SK-N-SH (cell line): ENCODE measurements around the gene BMPR1B.

ENCODE experiments used
- CTCF ChIP-seq: fragments of 200-600 bp; sonication (generic); IDR thresholded peaks from 2 replicates; pipeline ENCODE4 v1.6.1; 2017; ENCODE audit warnings: antibody characterized with exemption, mild to moderate bottlenecking, moderate library complexity
- EP300 ChIP-seq, 2 experiments: IDR thresholded peaks; 2 replicates each; pipeline versions ENCODE4 v1.4.0 to v1.6.1; 2012; ENCODE audit warnings: borderline replicate concordance in 1 of 2, low read depth in 1 of 2, low read length in 1 of 2
- EZH2phosphoT487 ChIP-seq: fragments of 200-600 bp; sonication (generic); IDR thresholded peaks from 2 replicates; pipeline ENCODE4 v1.6.1; 2017; ENCODE audit warnings: low read depth, mixed run types, mild to moderate bottlenecking, antibody characterized with exemption, moderate library complexity, borderline replicate concordance
- JUND ChIP-seq: IDR thresholded peaks from 2 replicates; pipeline ENCODE4 v1.4.0; 2012
- NFIC ChIP-seq: IDR thresholded peaks from 2 replicates; pipeline ENCODE4 v1.4.0; 2012; ENCODE audit warnings: borderline replicate concordance
- POLR2AphosphoS5 ChIP-seq: IDR thresholded peaks from 2 replicates; pipeline ENCODE4 v1.6.1; 2012; ENCODE audit warnings: low read depth, low read length
- SIN3A ChIP-seq: IDR thresholded peaks from 2 replicates; pipeline ENCODE4 v1.6.1; 2012; ENCODE audit warnings: low read depth, mild to moderate bottlenecking, low read length, moderate library complexity, borderline replicate concordance
- SMC3 ChIP-seq: IDR thresholded peaks from 2 replicates; pipeline ENCODE4 v1.6.1; 2012; ENCODE audit warnings: low read depth, low read length, improper control_type of control experiment
- YY1 ChIP-seq: IDR thresholded peaks from 2 replicates; pipeline ENCODE4 v1.4.0; 2012; ENCODE audit warnings: low read depth, mild to moderate bottlenecking
- TF ChIP-seq, protein P1 (sequence below): fragments of 150-350 bp; IDR thresholded peaks from 2 replicates; pipeline ENCODE4 v1.6.1; 2017; ENCODE audit warnings: antibody characterized with exemption, low read length, low read depth, borderline replicate concordance
- TF ChIP-seq, protein P2 (sequence below): IDR thresholded peaks from 2 replicates; pipeline ENCODE4 v1.6.1; 2012; ENCODE audit warnings: mild to moderate bottlenecking, low read depth, low read length, moderate library complexity

GRCh38 chr4:94714365-94715160 lies 43.2 kb upstream of the BMPR1B start:
- TF ChIP-seq SMC3 (no peak), JUND (no peak), EP300 (IDR thresholded peaks at IDR 0.05; ENCODE audit: borderline replicate concordance in 1 of 2, low read depth in 1 of 2, low read length in 1 of 2) (no peak), CTCF (no peak), POLR2AphosphoS5 (no peak), EZH2phosphoT487 (no peak), NFIC (no peak), SIN3A (no peak), YY1 (no peak)
- TF ChIP-seq, protein P1, sequence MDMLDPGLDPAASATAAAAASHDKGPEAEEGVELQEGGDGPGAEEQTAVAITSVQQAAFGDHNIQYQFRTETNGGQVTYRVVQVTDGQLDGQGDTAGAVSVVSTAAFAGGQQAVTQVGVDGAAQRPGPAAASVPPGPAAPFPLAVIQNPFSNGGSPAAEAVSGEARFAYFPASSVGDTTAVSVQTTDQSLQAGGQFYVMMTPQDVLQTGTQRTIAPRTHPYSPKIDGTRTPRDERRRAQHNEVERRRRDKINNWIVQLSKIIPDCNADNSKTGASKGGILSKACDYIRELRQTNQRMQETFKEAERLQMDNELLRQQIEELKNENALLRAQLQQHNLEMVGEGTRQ: no peak
- TF ChIP-seq, protein P2, sequence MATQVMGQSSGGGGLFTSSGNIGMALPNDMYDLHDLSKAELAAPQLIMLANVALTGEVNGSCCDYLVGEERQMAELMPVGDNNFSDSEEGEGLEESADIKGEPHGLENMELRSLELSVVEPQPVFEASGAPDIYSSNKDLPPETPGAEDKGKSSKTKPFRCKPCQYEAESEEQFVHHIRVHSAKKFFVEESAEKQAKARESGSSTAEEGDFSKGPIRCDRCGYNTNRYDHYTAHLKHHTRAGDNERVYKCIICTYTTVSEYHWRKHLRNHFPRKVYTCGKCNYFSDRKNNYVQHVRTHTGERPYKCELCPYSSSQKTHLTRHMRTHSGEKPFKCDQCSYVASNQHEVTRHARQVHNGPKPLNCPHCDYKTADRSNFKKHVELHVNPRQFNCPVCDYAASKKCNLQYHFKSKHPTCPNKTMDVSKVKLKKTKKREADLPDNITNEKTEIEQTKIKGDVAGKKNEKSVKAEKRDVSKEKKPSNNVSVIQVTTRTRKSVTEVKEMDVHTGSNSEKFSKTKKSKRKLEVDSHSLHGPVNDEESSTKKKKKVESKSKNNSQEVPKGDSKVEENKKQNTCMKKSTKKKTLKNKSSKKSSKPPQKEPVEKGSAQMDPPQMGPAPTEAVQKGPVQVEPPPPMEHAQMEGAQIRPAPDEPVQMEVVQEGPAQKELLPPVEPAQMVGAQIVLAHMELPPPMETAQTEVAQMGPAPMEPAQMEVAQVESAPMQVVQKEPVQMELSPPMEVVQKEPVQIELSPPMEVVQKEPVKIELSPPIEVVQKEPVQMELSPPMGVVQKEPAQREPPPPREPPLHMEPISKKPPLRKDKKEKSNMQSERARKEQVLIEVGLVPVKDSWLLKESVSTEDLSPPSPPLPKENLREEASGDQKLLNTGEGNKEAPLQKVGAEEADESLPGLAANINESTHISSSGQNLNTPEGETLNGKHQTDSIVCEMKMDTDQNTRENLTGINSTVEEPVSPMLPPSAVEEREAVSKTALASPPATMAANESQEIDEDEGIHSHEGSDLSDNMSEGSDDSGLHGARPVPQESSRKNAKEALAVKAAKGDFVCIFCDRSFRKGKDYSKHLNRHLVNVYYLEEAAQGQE: no peak
